C4-2B (cell line): ENCODE results near the gene BMPR1B.
"Not testable (repeated sequence)": the region's sequence is repeated elsewhere in the genome, so short reads cannot be mapped to it uniquely, and the experiment has no call there.

Experiments
- ZFX ChIP-seq: fragments of 450-650 bp; IDR thresholded peaks from 2 replicates; pipeline ENCODE4 v1.6.1; 2017
- TF ChIP-seq, protein P1 (sequence below): fragments of 450-650 bp; conservative IDR thresholded peaks from 2 replicates; pipeline ENCODE4 v1.5.1; 2017; ENCODE audit warnings: mild to moderate bottlenecking

DNA sequence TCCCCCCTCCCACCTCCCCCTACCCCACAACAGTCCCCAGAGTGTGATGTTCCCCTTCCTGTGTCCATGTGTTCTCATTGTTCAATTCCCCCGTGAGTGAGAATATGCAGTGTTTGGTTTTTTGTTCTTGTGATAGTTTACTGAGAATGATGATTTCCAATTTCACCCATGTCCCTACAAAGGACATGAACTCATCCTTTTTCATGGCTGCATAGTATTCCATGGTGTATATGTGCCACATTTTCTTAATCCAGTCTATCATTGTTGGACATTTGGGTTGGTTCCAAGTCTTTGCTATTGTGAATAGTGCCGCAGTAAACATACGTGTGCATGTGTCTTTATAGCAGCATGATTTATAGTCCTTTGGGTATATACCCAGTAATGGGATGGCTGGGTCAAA, 413.6 kb downstream of the BMPR1B start:
- TF ChIP-seq, protein P1, sequence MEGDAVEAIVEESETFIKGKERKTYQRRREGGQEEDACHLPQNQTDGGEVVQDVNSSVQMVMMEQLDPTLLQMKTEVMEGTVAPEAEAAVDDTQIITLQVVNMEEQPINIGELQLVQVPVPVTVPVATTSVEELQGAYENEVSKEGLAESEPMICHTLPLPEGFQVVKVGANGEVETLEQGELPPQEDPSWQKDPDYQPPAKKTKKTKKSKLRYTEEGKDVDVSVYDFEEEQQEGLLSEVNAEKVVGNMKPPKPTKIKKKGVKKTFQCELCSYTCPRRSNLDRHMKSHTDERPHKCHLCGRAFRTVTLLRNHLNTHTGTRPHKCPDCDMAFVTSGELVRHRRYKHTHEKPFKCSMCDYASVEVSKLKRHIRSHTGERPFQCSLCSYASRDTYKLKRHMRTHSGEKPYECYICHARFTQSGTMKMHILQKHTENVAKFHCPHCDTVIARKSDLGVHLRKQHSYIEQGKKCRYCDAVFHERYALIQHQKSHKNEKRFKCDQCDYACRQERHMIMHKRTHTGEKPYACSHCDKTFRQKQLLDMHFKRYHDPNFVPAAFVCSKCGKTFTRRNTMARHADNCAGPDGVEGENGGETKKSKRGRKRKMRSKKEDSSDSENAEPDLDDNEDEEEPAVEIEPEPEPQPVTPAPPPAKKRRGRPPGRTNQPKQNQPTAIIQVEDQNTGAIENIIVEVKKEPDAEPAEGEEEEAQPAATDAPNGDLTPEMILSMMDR = not testable (repeated sequence)
- not testable (repeated sequence) for TF ChIP-seq ZFX
